Measurements from ENCODE around the gene C6orf141. TPM values are rescaled to one million over a fixed set of nuclear protein-coding genes. Genes with fewer than 3 reads are reported as not detected.
A peak's percentile ranks its signal among the peaks of the same experiment; 100 is the strongest.

The C6orf141 gene
- total RNA-seq, 1 experiment from 2014 or later: not detected

GRCh38 chr6:49527320-49527719 lies 23.1 kb upstream of the C6orf141 start:
- Histone ChIP-seq H3K36me3 (no peaks in the 10 kb centered on the region), H3K27ac (no peak overlapping the region), H3K27me3 (no peaks in the 10 kb centered on the region), H3K4me1 (no peaks in the 10 kb centered on the region), H3K9me3 (replicated peaks) (no peaks in the 10 kb centered on the region), H3K4me3 (no peak overlapping the region)
- no peak for DNase-seq

- Histone ChIP-seq H3K9me3 (replicated peaks) (no peaks in the 10 kb centered on the region), H3K4me3 (no peak overlapping the region)
Observed at GRCh38 chr6:49528571-49528970, 21.9 kb upstream of the C6orf141 start.

GRCh38 chr6:49530141-49530776 lies 20.2 kb upstream of the C6orf141 start:
- Histone ChIP-seq H3K4me1 (no peaks in the 10 kb centered on the region), H3K27ac (no peak overlapping the region)
- DNase-seq: no peak

More at GRCh38 chr6:49528571-49528970, 21.9 kb upstream of the C6orf141 start:
- H3K36me3 ChIP-seq: no peaks in the 10 kb centered on the region
- no peaks in the 10 kb centered on the region for H3K27me3 ChIP-seq
- no peaks in the 10 kb centered on the region for H3K4me1 ChIP-seq
- DNase-seq: no peak
- no peak overlapping the region for H3K27ac ChIP-seq

GRCh38 chr6:49531774-49532569 lies 18.5 kb upstream of the C6orf141 start:
- H3K27ac ChIP-seq: no peak overlapping the region
- no peaks in the 10 kb centered on the region for H3K4me1 ChIP-seq
- no peaks in the 10 kb centered on the region for H3K9me3 ChIP-seq (replicated peaks)
- no peaks in the 10 kb centered on the region for H3K27me3 ChIP-seq
- no peak overlapping the region for H3K4me3 ChIP-seq
- no peaks in the 10 kb centered on the region for H3K36me3 ChIP-seq
- peak in 1 of 2 experiments; percentile 49 for DNase-seq

More at GRCh38 chr6:49530141-49530776, 20.2 kb upstream of the C6orf141 start:
- Histone ChIP-seq H3K9me3 (replicated peaks) (no peaks in the 10 kb centered on the region), H3K4me3 (no peak overlapping the region), H3K36me3 (no peaks in the 10 kb centered on the region), H3K27me3 (no peaks in the 10 kb centered on the region)

- no peaks in the 10 kb centered on the region for H3K9me3 ChIP-seq (replicated peaks)
- H3K27ac ChIP-seq: no peak overlapping the region
- H3K4me3 ChIP-seq: no peak overlapping the region
- H3K4me1 ChIP-seq: no peaks in the 10 kb centered on the region
- H3K27me3 ChIP-seq: no peaks in the 10 kb centered on the region
- no peak for DNase-seq
- H3K36me3 ChIP-seq: no peaks in the 10 kb centered on the region
Observed at GRCh38 chr6:49535795-49536194, 14.7 kb upstream of the C6orf141 start.

GRCh38 chr6:49539102-49539501 lies 11.4 kb upstream of the C6orf141 start:
- no peak overlapping the region for H3K27ac ChIP-seq
- no peaks in the 10 kb centered on the region for H3K4me1 ChIP-seq
- H3K36me3 ChIP-seq: no peaks in the 10 kb centered on the region
- DNase-seq: no peak
- H3K27me3 ChIP-seq: no peaks in the 10 kb centered on the region
- no peak overlapping the region for H3K4me3 ChIP-seq
- H3K9me3 ChIP-seq (replicated peaks): no peaks in the 10 kb centered on the region

GRCh38 chr6:49540614-49541013 lies 9.9 kb upstream of the C6orf141 start:
- no peak for DNase-seq
- Histone ChIP-seq H3K4me1 (no peaks in the 10 kb centered on the region), H3K36me3 (no peaks in the 10 kb centered on the region), H3K9me3 (replicated peaks) (no peaks in the 10 kb centered on the region), H3K27ac (no peak overlapping the region), H3K27me3 (no peaks in the 10 kb centered on the region), H3K4me3 (no peak overlapping the region)

GRCh38 chr6:49541210-49541724 lies 9.2 kb upstream of the C6orf141 start:
- no peak overlapping the region for H3K4me3 ChIP-seq
- no peaks in the 10 kb centered on the region for H3K9me3 ChIP-seq (replicated peaks)
- no peaks in the 10 kb centered on the region for H3K36me3 ChIP-seq
- no peak overlapping the region for H3K27ac ChIP-seq
- H3K27me3 ChIP-seq: no peaks in the 10 kb centered on the region
- no peak for DNase-seq
- H3K4me1 ChIP-seq: no peaks in the 10 kb centered on the region

GRCh38 chr6:49541936-49542335 lies 8.5 kb upstream of the C6orf141 start:
- no peaks in the 10 kb centered on the region for H3K9me3 ChIP-seq (replicated peaks)
- no peaks in the 10 kb centered on the region for H3K27me3 ChIP-seq
- H3K4me1 ChIP-seq: no peaks in the 10 kb centered on the region
- no peaks in the 10 kb centered on the region for H3K36me3 ChIP-seq
- no peak overlapping the region for H3K4me3 ChIP-seq
- DNase-seq: no peak
- H3K27ac ChIP-seq: no peak overlapping the region

GRCh38 chr6:49543087-49543858 lies 7.2 kb upstream of the C6orf141 start:
- no peaks in the 10 kb centered on the region for H3K4me1 ChIP-seq
- no peaks in the 10 kb centered on the region for H3K36me3 ChIP-seq
- no peaks in the 10 kb centered on the region for H3K27me3 ChIP-seq
- H3K9me3 ChIP-seq (replicated peaks): no peaks in the 10 kb centered on the region
- DNase-seq: peak in 1 of 2 experiments; percentile 2
- H3K4me3 ChIP-seq: no peak overlapping the region
- no peak overlapping the region for H3K27ac ChIP-seq

GRCh38 chr6:49546331-49546730 lies 4.1 kb upstream of the C6orf141 start:
- H3K27me3 ChIP-seq: no peaks in the 10 kb centered on the region
- H3K36me3 ChIP-seq: no peaks in the 10 kb centered on the region
- H3K4me3 ChIP-seq: no peak overlapping the region
- H3K27ac ChIP-seq: no peak overlapping the region
- H3K9me3 ChIP-seq (replicated peaks): no peaks in the 10 kb centered on the region
- no peak for DNase-seq
- H3K4me1 ChIP-seq: no peaks in the 10 kb centered on the region

- no peak overlapping the region for H3K4me3 ChIP-seq
- H3K9me3 ChIP-seq (replicated peaks): no peaks in the 10 kb centered on the region
- H3K27me3 ChIP-seq: no peaks in the 10 kb centered on the region
- DNase-seq: no peak
- no peak overlapping the region for H3K27ac ChIP-seq
- no peaks in the 10 kb centered on the region for H3K4me1 ChIP-seq
- no peaks in the 10 kb centered on the region for H3K36me3 ChIP-seq
Observed at GRCh38 chr6:49548613-49549304, 1.7 kb upstream of the C6orf141 start.

GRCh38 chr6:49549691-49550491 lies 577 bp upstream of the C6orf141 start:
- no peak overlapping the region for H3K27ac ChIP-seq
- no peak for DNase-seq
- H3K4me1 ChIP-seq: no peaks in the 10 kb centered on the region
- H3K4me3 ChIP-seq: no peak overlapping the region
- H3K27me3 ChIP-seq: no peaks in the 10 kb centered on the region
- H3K9me3 ChIP-seq (replicated peaks): no peaks in the 10 kb centered on the region
- H3K36me3 ChIP-seq: no peaks in the 10 kb centered on the region

All from SJCRH30 (cell line).